NCI-H510A treated with DMSO at 0.1 percent for 48 hours (cell line): ENCODE measurements around the gene P4HA2.

Source experiments
- DNase-seq: peaks from one replicate; lab custom pipeline; 2025; lab: John Stamatoyannopoulos, UW

The P4HA2 gene

GRCh38 chr5:132264546-132265335, 37.1 kb upstream of the P4HA2 start:
- no peak for DNase-seq

GRCh38 chr5:132263548-132264261, 36.1 kb upstream of the P4HA2 start:
- DNase-seq: no peak

- no peak for DNase-seq
Observed at GRCh38 chr5:132262882-132263547, 35.4 kb upstream of the P4HA2 start.

GRCh38 chr5:132261881-132262845, 34.5 kb upstream of the P4HA2 start:
- no peak for DNase-seq

GRCh38 chr5:132260714-132261551, 33.3 kb upstream of the P4HA2 start:
- no peak for DNase-seq

- no peak for DNase-seq
Observed at GRCh38 chr5:132260051-132260450, 32.4 kb upstream of the P4HA2 start.

GRCh38 chr5:132259069-132259851, 31.6 kb upstream of the P4HA2 start:
- no peak for DNase-seq

GRCh38 chr5:132258102-132259068, 30.7 kb upstream of the P4HA2 start:
- DNase-seq: no peak

- DNase-seq: no peak
Observed at GRCh38 chr5:132257131-132258101, 29.8 kb upstream of the P4HA2 start, which contains the start of gene PDLIM4. Gene PDLIM4 (plus strand): TSS chr5:132257696. CDS start chr5:132257735, 39 bp downstream.

GRCh38 chr5:132256783-132257130, 29.1 kb upstream of the P4HA2 start:
- no peak for DNase-seq

GRCh38 chr5:132256086-132256782, 28.6 kb upstream of the P4HA2 start:
- no peak for DNase-seq

GRCh38 chr5:132254321-132254977, 26.8 kb upstream of the P4HA2 start:
- no peak for DNase-seq

- peak; percentile 12 for DNase-seq
Observed at GRCh38 chr5:132253452-132254320, 26.0 kb upstream of the P4HA2 start.

GRCh38 chr5:132253008-132253441, 25.4 kb upstream of the P4HA2 start:
- peak; percentile 19 for DNase-seq

- DNase-seq: no peak
Observed at GRCh38 chr5:132251220-132251725, 23.6 kb upstream of the P4HA2 start.
